WERI-Rb-1 (cell line): ENCODE data around the gene DNM3.

Source experiments
- DNase-seq: peaks from one replicate; pipeline ENCODE4 v3.0.0-alpha.2; 2020
- H3K27ac ChIP-seq: fragments of 250-450 bp; sonication (Bioruptor Pico); 2 replicates; pipeline ENCODE4 v1.5.1; 2020; ENCODE audit warnings: mild to moderate bottlenecking, moderate library complexity
- H3K27me3 ChIP-seq: fragments of 250-450 bp; sonication (Bioruptor Pico); 2 replicates; pipeline ENCODE4 v1.5.1; 2021; ENCODE audit warnings: mild to moderate bottlenecking, low read depth, moderate library complexity; ENCODE audit not compliant: insufficient read depth, severe bottlenecking
- H3K36me3 ChIP-seq: fragments of 250-450 bp; sonication (Bioruptor Pico); 2 replicates; pipeline ENCODE4 v1.5.1; 2020; ENCODE audit warnings: mild to moderate bottlenecking, moderate library complexity
- H3K4me3 ChIP-seq: 2 replicates; pipeline ENCODE4 v1.5.1; 2011; ENCODE audit warnings: low read depth, mild to moderate bottlenecking, control low read depth, low read length
- H3K9me3 ChIP-seq: fragments of 250-450 bp; sonication (Bioruptor Pico); 2 replicates; pipeline ENCODE4 v1.5.1; 2021; ENCODE audit warnings: mild to moderate bottlenecking, moderate library complexity; ENCODE audit not compliant: severe bottlenecking
- TF ChIP-seq, protein P1 (sequence below): IDR thresholded peaks from 2 replicates; pipeline ENCODE4 v1.5.1; 2011; ENCODE audit warnings: low read depth, mild to moderate bottlenecking, control low read depth, inconsistent platforms, low read length

DNM3 gene

DNA sequence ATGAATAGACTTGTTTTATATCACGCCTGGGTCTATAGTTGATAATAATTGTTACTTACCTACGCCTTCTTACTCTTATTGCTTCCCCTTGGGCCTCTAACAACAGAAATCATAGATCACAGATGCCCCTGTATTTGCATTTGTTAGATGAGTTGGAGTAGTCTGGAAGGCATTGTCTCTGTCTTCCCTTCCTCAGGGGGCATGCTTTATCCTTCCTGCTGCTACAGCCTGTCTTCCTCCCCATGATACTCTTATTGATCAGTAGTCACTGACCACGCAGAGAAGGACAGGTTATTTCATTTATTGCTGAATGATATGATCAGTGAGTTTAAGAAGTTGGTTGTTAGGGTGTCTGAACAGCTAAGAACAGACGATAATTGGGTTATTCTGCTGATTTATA lies 98.4 kb downstream of the DNM3 start:
- DNase-seq: no peak
- Histone ChIP-seq H3K27ac (no peak overlapping the region), H3K36me3 (no peaks in the 10 kb centered on the region), H3K9me3 (no peaks in the 10 kb centered on the region), H3K4me3 (no peak overlapping the region), H3K27me3 (no peaks in the 10 kb centered on the region)
- TF ChIP-seq, protein P1, sequence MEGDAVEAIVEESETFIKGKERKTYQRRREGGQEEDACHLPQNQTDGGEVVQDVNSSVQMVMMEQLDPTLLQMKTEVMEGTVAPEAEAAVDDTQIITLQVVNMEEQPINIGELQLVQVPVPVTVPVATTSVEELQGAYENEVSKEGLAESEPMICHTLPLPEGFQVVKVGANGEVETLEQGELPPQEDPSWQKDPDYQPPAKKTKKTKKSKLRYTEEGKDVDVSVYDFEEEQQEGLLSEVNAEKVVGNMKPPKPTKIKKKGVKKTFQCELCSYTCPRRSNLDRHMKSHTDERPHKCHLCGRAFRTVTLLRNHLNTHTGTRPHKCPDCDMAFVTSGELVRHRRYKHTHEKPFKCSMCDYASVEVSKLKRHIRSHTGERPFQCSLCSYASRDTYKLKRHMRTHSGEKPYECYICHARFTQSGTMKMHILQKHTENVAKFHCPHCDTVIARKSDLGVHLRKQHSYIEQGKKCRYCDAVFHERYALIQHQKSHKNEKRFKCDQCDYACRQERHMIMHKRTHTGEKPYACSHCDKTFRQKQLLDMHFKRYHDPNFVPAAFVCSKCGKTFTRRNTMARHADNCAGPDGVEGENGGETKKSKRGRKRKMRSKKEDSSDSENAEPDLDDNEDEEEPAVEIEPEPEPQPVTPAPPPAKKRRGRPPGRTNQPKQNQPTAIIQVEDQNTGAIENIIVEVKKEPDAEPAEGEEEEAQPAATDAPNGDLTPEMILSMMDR: no peak

DNA sequence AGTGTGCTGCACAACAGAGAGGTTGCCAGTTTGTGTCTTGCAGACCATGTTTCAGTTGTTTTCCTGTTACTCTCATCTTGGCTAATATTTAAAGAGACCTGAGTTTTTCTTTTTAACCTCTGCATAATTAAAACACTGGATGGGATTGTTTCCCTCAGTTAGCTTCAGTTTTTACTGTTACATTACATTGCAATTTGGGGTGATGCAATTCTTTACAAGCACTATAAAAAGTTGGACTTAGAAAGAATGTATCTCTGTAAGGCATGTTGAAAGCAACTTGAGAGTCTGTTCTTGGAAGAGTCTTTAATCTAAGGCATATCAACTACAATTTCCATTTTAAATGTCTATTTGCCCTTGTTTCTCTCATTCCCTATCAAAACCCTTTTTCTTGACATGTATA lies 99.1 kb downstream of the DNM3 start:
- Histone ChIP-seq H3K36me3 (no peaks in the 10 kb centered on the region), H3K27ac (no peak overlapping the region)
- DNase-seq: no peak

GRCh38 chr1:171941920-171942319 lies 100.6 kb downstream of the DNM3 start:
- Histone ChIP-seq H3K27ac (no peak overlapping the region), H3K9me3 (no peaks in the 10 kb centered on the region), H3K4me3 (no peak overlapping the region), H3K36me3 (no peaks in the 10 kb centered on the region), H3K27me3 (no peaks in the 10 kb centered on the region)
- TF ChIP-seq, protein P1: no peak
- DNase-seq: no peak

More for the DNA sequence above, 99.1 kb downstream of the DNM3 start:
- Histone ChIP-seq H3K27me3 (no peaks in the 10 kb centered on the region), H3K4me3 (no peak overlapping the region), H3K9me3 (no peaks in the 10 kb centered on the region)
- TF ChIP-seq, protein P1: no peak

DNA sequence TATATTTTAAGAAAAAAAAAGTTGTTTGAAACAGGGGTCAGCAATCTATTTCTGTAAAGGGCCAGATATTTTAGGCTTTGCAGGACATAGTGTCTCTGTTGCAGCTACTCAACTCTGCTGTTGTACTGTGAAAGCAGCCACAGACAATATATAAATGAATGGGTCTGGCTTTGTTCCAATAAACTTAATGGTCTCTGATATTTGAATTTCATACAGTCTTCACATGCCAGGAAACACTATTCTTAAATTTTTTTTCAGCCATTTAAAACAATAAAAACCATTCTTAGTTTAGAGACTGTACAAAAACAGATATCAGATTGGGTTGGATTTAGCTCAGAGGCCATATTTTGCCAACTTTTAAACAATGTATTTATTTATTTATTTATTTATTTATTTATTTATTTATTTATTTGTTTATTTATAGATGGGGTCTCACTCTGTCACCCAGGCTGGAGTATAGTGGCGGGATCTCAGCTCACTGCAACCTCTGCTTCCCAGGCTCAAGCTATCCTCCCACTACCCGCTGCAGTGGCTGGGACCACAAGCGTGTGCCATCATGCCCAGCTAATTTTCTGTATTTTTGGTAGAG lies 102.8 kb downstream of the DNM3 start:
- no peak for DNase-seq
- TF ChIP-seq, protein P1: no peak
- no peaks in the 10 kb centered on the region for H3K27me3 ChIP-seq
- H3K27ac ChIP-seq: no peak overlapping the region
- no peak overlapping the region for H3K4me3 ChIP-seq
- no peaks in the 10 kb centered on the region for H3K36me3 ChIP-seq
- no peaks in the 10 kb centered on the region for H3K9me3 ChIP-seq

DNA sequence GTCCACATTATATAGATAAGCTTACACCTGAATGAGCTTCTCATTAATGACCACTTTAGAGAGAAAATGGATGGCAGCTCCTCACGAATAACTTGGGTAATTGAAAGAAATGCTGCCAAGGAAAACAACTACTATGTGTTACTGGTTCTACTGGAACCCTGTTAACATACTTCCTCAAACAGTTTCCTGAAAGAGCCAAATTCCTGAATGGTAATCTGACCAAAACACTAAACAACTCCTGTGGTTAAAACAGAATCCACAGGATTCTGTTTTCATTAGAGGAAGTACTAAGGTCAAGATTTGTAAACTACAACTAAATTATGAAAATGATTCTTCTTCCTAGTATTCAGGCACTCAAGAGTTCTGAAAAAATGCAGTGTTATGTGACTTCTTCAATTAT lies 107.2 kb downstream of the DNM3 start:
- H3K4me3 ChIP-seq: no peak overlapping the region
- H3K9me3 ChIP-seq: no peaks in the 10 kb centered on the region
- H3K27ac ChIP-seq: no peak overlapping the region
- no peaks in the 10 kb centered on the region for H3K36me3 ChIP-seq
- no peaks in the 10 kb centered on the region for H3K27me3 ChIP-seq
- TF ChIP-seq, protein P1: no peak
- no peak for DNase-seq

GRCh38 chr1:171949316-171949715 lies 108.0 kb downstream of the DNM3 start:
- no peaks in the 10 kb centered on the region for H3K27me3 ChIP-seq
- no peaks in the 10 kb centered on the region for H3K36me3 ChIP-seq
- H3K4me3 ChIP-seq: no peak overlapping the region
- no peak for DNase-seq
- no peaks in the 10 kb centered on the region for H3K9me3 ChIP-seq
- TF ChIP-seq, protein P1: no peak
- no peak overlapping the region for H3K27ac ChIP-seq
